CD8-positive, alpha-beta memory T cell (primary cell): ENCODE results near the gene CPLX1. TPM values are rescaled to one million over a fixed set of nuclear protein-coding genes. Genes with fewer than 3 reads are reported as not detected.
"Not testable (repeated sequence)": the region's sequence is repeated elsewhere in the genome, so short reads cannot be mapped to it uniquely, and the experiment has no call there.

ENCODE experiments used
- CTCF ChIA-PET: fragments of 350-600 bp; sonication (Branson Sonifier 250); formaldehyde crosslinking; loops from one replicate; lab custom pipeline; 2021; ENCODE audit warnings: antibody characterized with exemption; lab: Charles Lee
- POLR2A ChIA-PET: fragments of 350-600 bp; sonication (Branson Sonifier 250); formaldehyde crosslinking; loops from one replicate; lab custom pipeline; 2021; ENCODE audit warnings: antibody characterized with exemption; lab: Charles Lee
- DNase-seq, 5 donors: peaks; one replicate each; pipeline versions ENCODE4 v3.0.0 to v3.0.0-alpha.2; 2020 to 2022; ENCODE audit warnings: mixed read lengths in 1 of 5
- H3K27ac ChIP-seq: one replicate; pipeline ENCODE4 v1.7.0; 2013; ENCODE audit warnings: low read depth, mild to moderate bottlenecking, low read length, moderate library complexity
- H3K27me3 ChIP-seq: 2 replicates; pipeline ENCODE4 v1.7.0; 2013; ENCODE audit warnings: low read length, mild to moderate bottlenecking; ENCODE audit not compliant: insufficient read depth, poor library complexity, severe bottlenecking
- H3K36me3 ChIP-seq: 2 replicates; pipeline ENCODE4 v1.7.0; 2013; ENCODE audit warnings: mild to moderate bottlenecking, low read length, moderate library complexity; ENCODE audit not compliant: insufficient read depth
- H3K4me1 ChIP-seq: 2 replicates; pipeline ENCODE4 v1.7.0; 2013; ENCODE audit warnings: mild to moderate bottlenecking, low read length, moderate library complexity; ENCODE audit not compliant: insufficient read depth
- H3K4me3 ChIP-seq: 2 replicates; pipeline ENCODE4 v1.7.0; 2013; ENCODE audit warnings: mild to moderate bottlenecking, low read length
- H3K9me3 ChIP-seq: 2 replicates; pipeline ENCODE4 v1.7.0; 2013; ENCODE audit warnings: mild to moderate bottlenecking, low read length
- H3K27ac Mint-ChIP-seq, 8 donors: one replicate each; pipeline ENCODE4 v1.8.0; 2020 to 2021; ENCODE audit warnings: mixed read lengths in 8 of 8, mild to moderate bottlenecking in 6 of 8, inconsistent platforms in 3 of 8, moderate library complexity in 3 of 8
- H3K27me3 Mint-ChIP-seq, 2 donors: one replicate each; pipeline ENCODE4 v1.8.0; 2020 to 2021; ENCODE audit warnings: mixed read lengths in 2 of 2, mild to moderate bottlenecking in 1 of 2, moderate library complexity in 1 of 2
- H3K36me3 Mint-ChIP-seq, 3 donors: one replicate each; pipeline ENCODE4 v1.8.0; 2020 to 2021; ENCODE audit warnings: mixed read lengths in 3 of 3, inconsistent platforms in 1 of 3, mild to moderate bottlenecking in 1 of 3
- H3K4me1 Mint-ChIP-seq, 3 donors: one replicate each; pipeline ENCODE4 v1.8.0; 2020 to 2021; ENCODE audit warnings: mixed read lengths in 3 of 3, inconsistent platforms in 1 of 3, mild to moderate bottlenecking in 1 of 3
- H3K4me3 Mint-ChIP-seq, 7 donors: one replicate each; pipeline ENCODE4 v1.8.0; 2020 to 2021; ENCODE audit warnings: mixed read lengths in 7 of 7, mild to moderate bottlenecking in 6 of 7, moderate library complexity in 4 of 7, inconsistent platforms in 2 of 7
- H3K9me3 Mint-ChIP-seq, 5 donors: one replicate each; pipeline ENCODE4 v1.8.0; 2020 to 2022; ENCODE audit warnings: mixed read lengths in 5 of 5, mild to moderate bottlenecking in 3 of 5, moderate library complexity in 2 of 5, inconsistent platforms in 1 of 5
- polyA plus RNA-seq: library from polyadenylated mRNA; unstranded; fragments of 300-500 nt; fragmentation: Illumina TruSeq; gene quantifications from one replicate; pipeline ENCODE4 v1.2.3, GENCODE V29; 2021
- total RNA-seq, 2 experiments: library from RNA; stranded (reverse); gene quantifications; one replicate each; pipeline ENCODE4 v1.2.3, GENCODE V29; 2021

CPLX1 gene
- total and polyA plus RNA-seq, 3 experiments from 2014 or later, result 0.13 to 0.16 TPM; not detected in 1

- POLR2A ChIA-PET, result no interaction called here
- Mint-ChIP-seq H3K4me3 (peak overlapping the region in 1 of 7 donors; percentile 8), H3K27me3 (peaks cover 0 to 1% of the 10 kb centered on the region in 2 donors), H3K4me1 (peaks cover 28 to 56% (median 42%) of the 10 kb centered on the region in 3 donors), H3K9me3 (no peaks in the 10 kb centered on the region), H3K27ac (peak overlapping the region in 4 of 8 donors; percentile 19 to 95 (median 69)), H3K36me3 (peaks cover 9 to 76% (median 12%) of the 10 kb centered on the region in 3 donors)
- peaks cover 11% of the 10 kb centered on the region for H3K36me3 ChIP-seq
- H3K27me3 ChIP-seq, result no peaks in the 10 kb centered on the region
- no peak overlapping the region for H3K27ac ChIP-seq
- no peak overlapping the region for H3K4me3 ChIP-seq
- CTCF ChIA-PET, result interaction anchor here (1.8 kb wide), 1 partner anchor 223 kb away, joined by 5 read pairs; the partner anchor contains the start of gene IDUA
- no peak for DNase-seq
- H3K9me3 ChIP-seq, result no peaks in the 10 kb centered on the region
- no peaks in the 10 kb centered on the region for H3K4me1 ChIP-seq
Measured at GRCh38 chr4:763922-764321, 62.0 kb downstream of the CPLX1 start.

GRCh38 chr4:763191-763810 lies 62.6 kb downstream of the CPLX1 start:
- Mint-ChIP-seq H3K36me3 (peaks cover 9 to 74% (median 12%) of the 10 kb centered on the region in 3 donors), H3K27ac (peak overlapping the region in 6 of 8 donors; percentile 16 to 95 (median 67)), H3K27me3 (peaks cover 0 to 1% of the 10 kb centered on the region in 2 donors), H3K4me1 (peaks cover 28 to 56% (median 42%) of the 10 kb centered on the region in 3 donors), H3K9me3 (no peaks in the 10 kb centered on the region), H3K4me3 (no peak overlapping the region)
- no peak for DNase-seq
- H3K36me3 ChIP-seq, result peaks cover 11% of the 10 kb centered on the region
- no peaks in the 10 kb centered on the region for H3K4me1 ChIP-seq
- H3K4me3 ChIP-seq, result no peak overlapping the region
- no peaks in the 10 kb centered on the region for H3K9me3 ChIP-seq
- H3K27ac ChIP-seq, result no peak overlapping the region
- CTCF ChIA-PET, result interaction anchor here (1.7 kb wide), 1 partner anchor 11 kb away, joined by 4 read pairs; no protein-coding TSS in a partner anchor
- no peaks in the 10 kb centered on the region for H3K27me3 ChIP-seq
- POLR2A ChIA-PET, result no interaction called here

GRCh38 chr4:762211-763190 lies 63.4 kb downstream of the CPLX1 start:
- CTCF ChIA-PET, result interaction anchor here (1.7 kb wide), 1 partner anchor 12 kb away, joined by 4 read pairs; no protein-coding TSS in a partner anchor
- H3K27ac Mint-ChIP-seq, result peak overlapping the region; percentile 16 to 87 (median 68)
- H3K4me3 ChIP-seq, result no peak overlapping the region
- H3K36me3 Mint-ChIP-seq, result peaks cover 9 to 67% (median 12%) of the 10 kb centered on the region in 3 donors
- no peaks in the 10 kb centered on the region for H3K9me3 Mint-ChIP-seq
- no peak for DNase-seq
- H3K27ac ChIP-seq, result no peak overlapping the region
- peaks cover 11% of the 10 kb centered on the region for H3K36me3 ChIP-seq
- H3K9me3 ChIP-seq, result no peaks in the 10 kb centered on the region
- no peaks in the 10 kb centered on the region for H3K4me1 ChIP-seq
- peak overlapping the region in 1 of 7 donors; percentile 16 for H3K4me3 Mint-ChIP-seq
- H3K27me3 ChIP-seq, result no peaks in the 10 kb centered on the region
- H3K27me3 Mint-ChIP-seq, result peaks cover 0 to 1% of the 10 kb centered on the region in 2 donors
- H3K4me1 Mint-ChIP-seq, result peaks cover 28 to 51% (median 40%) of the 10 kb centered on the region in 3 donors
- POLR2A ChIA-PET, result no interaction called here

- no peak overlapping the region for H3K4me3 Mint-ChIP-seq
- Histone ChIP-seq H3K4me1 (no peaks in the 10 kb centered on the region), H3K4me3 (no peak overlapping the region), H3K9me3 (no peaks in the 10 kb centered on the region), H3K27me3 (no peaks in the 10 kb centered on the region), H3K27ac (no peak overlapping the region), H3K36me3 (peaks cover 8% of the 10 kb centered on the region)
- POLR2A ChIA-PET, result no interaction called here
- no peaks in the 10 kb centered on the region for H3K9me3 Mint-ChIP-seq
- DNase-seq, result no peak
- H3K27me3 Mint-ChIP-seq, result peaks cover 0 to 1% of the 10 kb centered on the region in 2 donors
- peaks cover 8 to 62% (median 9%) of the 10 kb centered on the region in 3 donors for H3K36me3 Mint-ChIP-seq
- peaks cover 28 to 49% (median 39%) of the 10 kb centered on the region in 3 donors for H3K4me1 Mint-ChIP-seq
- H3K27ac Mint-ChIP-seq, result peak overlapping the region in 4 of 8 donors; percentile 29 to 82 (median 66)
- CTCF ChIA-PET, result interaction anchor here (1.7 kb wide), 1 partner anchor 12 kb away, joined by 4 read pairs; no protein-coding TSS in a partner anchor
Measured at GRCh38 chr4:761739-762138, 64.2 kb downstream of the CPLX1 start.

- DNase-seq, result no peak
- no peak overlapping the region for H3K4me3 ChIP-seq
- no peaks in the 10 kb centered on the region for H3K27me3 ChIP-seq
- peaks cover 6 to 59% (median 8%) of the 10 kb centered on the region in 3 donors for H3K36me3 Mint-ChIP-seq
- H3K9me3 Mint-ChIP-seq, result no peaks in the 10 kb centered on the region
- H3K4me1 ChIP-seq, result no peaks in the 10 kb centered on the region
- ChIA-PET CTCF (no interaction called here), POLR2A (no interaction called here)
- H3K27ac ChIP-seq, result no peak overlapping the region
- H3K36me3 ChIP-seq, result peaks cover 6% of the 10 kb centered on the region
- H3K4me3 Mint-ChIP-seq, result no peak overlapping the region
- peak overlapping the region in 3 of 8 donors; percentile 15 to 82 (median 51) for H3K27ac Mint-ChIP-seq
- peaks cover 28 to 47% (median 38%) of the 10 kb centered on the region in 3 donors for H3K4me1 Mint-ChIP-seq
- no peaks in the 10 kb centered on the region for H3K9me3 ChIP-seq
- peaks cover 0 to 1% of the 10 kb centered on the region in 2 donors for H3K27me3 Mint-ChIP-seq
Measured at GRCh38 chr4:761086-761485, 64.8 kb downstream of the CPLX1 start.

- Histone ChIP-seq H3K36me3 (peaks cover 6% of the 10 kb centered on the region), H3K4me1 (no peaks in the 10 kb centered on the region), H3K4me3 (no peak overlapping the region), H3K27me3 (no peaks in the 10 kb centered on the region), H3K9me3 (no peaks in the 10 kb centered on the region), H3K27ac (no peak overlapping the region)
- Mint-ChIP-seq H3K27ac (peak overlapping the region in 5 of 8 donors; percentile 3 to 73 (median 48)), H3K4me3 (peak overlapping the region in 1 of 7 donors; percentile 62), H3K9me3 (no peaks in the 10 kb centered on the region), H3K27me3 (peaks cover 0 to 1% of the 10 kb centered on the region in 2 donors), H3K4me1 (peaks cover 28 to 46% (median 38%) of the 10 kb centered on the region in 3 donors), H3K36me3 (peaks cover 5 to 54% (median 8%) of the 10 kb centered on the region in 3 donors)
- no peak for DNase-seq
- CTCF ChIA-PET, result no interaction called here
- POLR2A ChIA-PET, result no interaction called here
Measured at GRCh38 chr4:760616-761015, 65.3 kb downstream of the CPLX1 start.

- H3K27me3 Mint-ChIP-seq, POLR2A ChIA-PET, CTCF ChIA-PET, H3K4me1 ChIP-seq, H3K27ac ChIP-seq, H3K4me3 Mint-ChIP-seq, H3K9me3 Mint-ChIP-seq, H3K4me3 ChIP-seq, H3K27me3 ChIP-seq, DNase-seq, H3K36me3 ChIP-seq, H3K9me3 ChIP-seq: not testable (repeated sequence)
- H3K36me3 Mint-ChIP-seq, result peaks cover 5 to 55% (median 13%) of the 10 kb centered on the region in 3 donors
- peak overlapping the region in 2 of 8 donors; percentile 19 to 45 for H3K27ac Mint-ChIP-seq
- H3K4me1 Mint-ChIP-seq, result peaks cover 28 to 44% (median 37%) of the 10 kb centered on the region in 3 donors
Measured at GRCh38 chr4:759810-760209, 66.1 kb downstream of the CPLX1 start.
